K562 (cell line): ENCODE data around the gene PRPF38A. TPM values are rescaled to one million over a fixed set of nuclear protein-coding genes. Genes with fewer than 3 reads are reported as not detected.

ENCODE experiments used
- ARHGAP35 ChIP-seq: fragments of 450-650 bp; IDR thresholded peaks from 2 replicates; pipeline ENCODE4 v1.6.1; 2018; ENCODE audit not compliant: partially characterized antibody
- BRF2 ChIP-seq: IDR thresholded peaks from 3 replicates; pipeline ENCODE4 v1.6.1; 2011; ENCODE audit warnings: borderline replicate concordance, mild to moderate bottlenecking; ENCODE audit not compliant: insufficient read length, insufficient read depth
- COPS2 ChIP-seq: fragments of 450-650 bp; conservative IDR thresholded peaks from 2 replicates; pipeline ENCODE4 v1.6.1; 2016; ENCODE audit warnings: mild to moderate bottlenecking, moderate library complexity
- CREB3 ChIP-seq: fragments of 450-650 bp; conservative IDR thresholded peaks from 2 replicates; pipeline ENCODE4 v1.6.1; 2016; ENCODE audit warnings: missing genetic modification characterization, low read depth, mild to moderate bottlenecking, missing compliant biosample characterization, moderate library complexity
- ETS2 ChIP-seq: IDR thresholded peaks from 2 replicates; pipeline ENCODE4 v1.6.1; 2016; ENCODE audit warnings: borderline replicate concordance, missing genetic modification characterization, mild to moderate bottlenecking, moderate library complexity, missing compliant biosample characterization; ENCODE audit not compliant: poor library complexity, severe bottlenecking
- FOS ChIP-seq: IDR thresholded peaks from 3 replicates; pipeline ENCODE4 v1.6.1; 2011; ENCODE audit not compliant: insufficient read length; ENCODE audit errors: extremely low read depth
- FOXP4 ChIP-seq: sonication (generic); formaldehyde crosslinking; IDR thresholded peaks from 2 replicates; pipeline ENCODE4 v1.8.0; 2022; ENCODE audit warnings: mild to moderate bottlenecking, missing genetic modification reagents, borderline replicate concordance
- GTF2A2 ChIP-seq: IDR thresholded peaks from 2 replicates; pipeline ENCODE4 v1.6.1; 2016; ENCODE audit warnings: mild to moderate bottlenecking, missing genetic modification characterization, missing compliant biosample characterization
- HCFC1 ChIP-seq: IDR thresholded peaks from 2 replicates; pipeline ENCODE4 v1.6.1; 2012; ENCODE audit warnings: low read depth, low read length, improper control_type of control experiment
- HNRNPH1 ChIP-seq: fragments of 200-400 bp; formaldehyde crosslinking; optimal IDR thresholded peaks from 2 replicates; pipeline ENCODE3; 2017; ENCODE audit warnings: low read depth, mild to moderate bottlenecking, low read length, moderate library complexity
- KHSRP ChIP-seq: fragments of 450-650 bp; IDR thresholded peaks from 2 replicates; pipeline ENCODE4 v1.6.1; 2017
- MAX ChIP-seq: sonication (generic); formaldehyde crosslinking; IDR thresholded peaks from 2 replicates; pipeline ENCODE4 v1.9.0; 2022; ENCODE audit warnings: mild to moderate bottlenecking, missing genetic modification reagents
- MED1 ChIP-seq: sonication (generic); formaldehyde crosslinking; IDR thresholded peaks from 2 replicates; pipeline ENCODE4 v1.8.1; 2023; ENCODE audit warnings: missing genetic modification reagents, borderline replicate concordance
- SP2 ChIP-seq: IDR thresholded peaks from 2 replicates; pipeline ENCODE4 v1.6.1; 2011; ENCODE audit warnings: mild to moderate bottlenecking, low read depth, low read length, moderate library complexity; ENCODE audit not compliant: poor library complexity, severe bottlenecking; ENCODE audit errors: extremely low read depth
- TOE1 ChIP-seq, 2 experiments: fragments of 450-650 bp in 1 of 2; sonication (generic) in 1 of 2; formaldehyde crosslinking in 1 of 2; IDR thresholded peaks; 2 replicates each; pipeline versions ENCODE4 v1.7.1 to v1.8.0; 2016 to 2022; ENCODE audit warnings: borderline replicate concordance in 2 of 2, mild to moderate bottlenecking in 2 of 2, antibody characterized with exemption in 1 of 2, inconsistent platforms in 1 of 2, low read depth in 1 of 2, missing genetic modification reagents in 1 of 2, moderate library complexity in 1 of 2
- TSHZ1 ChIP-seq: fragments of 250-450 bp; sonication (Bioruptor Pico); IDR thresholded peaks from 2 replicates; pipeline ENCODE4 v1.4.0; 2020; ENCODE audit warnings: mild to moderate bottlenecking, moderate library complexity
- XRCC3 ChIP-seq: fragments of 450-650 bp; IDR thresholded peaks from 2 replicates; pipeline ENCODE4 v1.6.1; 2017; ENCODE audit warnings: mild to moderate bottlenecking, moderate library complexity
- ZNF436 ChIP-seq: fragments of 250-450, 450-650 bp; sonication (Bioruptor Pico); formaldehyde crosslinking; IDR thresholded peaks from 2 replicates; pipeline ENCODE4 v1.7.0; 2020; ENCODE audit warnings: mild to moderate bottlenecking
- ZNF57 ChIP-seq: fragments of 450-650 bp; formaldehyde crosslinking; IDR thresholded peaks from 2 replicates; pipeline ENCODE4 v1.4.0; 2020; ENCODE audit warnings: mild to moderate bottlenecking, moderate library complexity
- polyA plus RNA-seq, 8 experiments: library from polyadenylated mRNA; depleted of rRNA in 4 of 8; stranded (reverse) in 5 of 8; unstranded in 3 of 8; fragments of >200 nt; fragmentation: Nextera tagmentation in 2 of 8; fragmentation: Illumina TruSeq in 1 of 8; extraction: Ambion mirVana in 2 of 8; extraction: Trizol in 1 of 8; gene quantifications; 2 replicates each; pipeline versions ENCODE4 v1.2.1 to v1.2.3, GENCODE V29; 2011 to 2014; ENCODE audit warnings: inconsistent platforms in 1 of 8, missing spikeins in 1 of 8
- total RNA-seq, 7 experiments: library from RNA; depleted of rRNA in 6 of 7; stranded (reverse); fragments of >200 nt in 6 of 7; fragmentation: Illumina TruSeq in 2 of 7; extraction: Trizol in 2 of 7; gene quantifications; 2 replicates each; pipeline versions ENCODE4 v1.2.1 to v1.2.3, GENCODE V29; 2011 to 2021; ENCODE audit warnings: low replicate concordance in 1 of 7

Gene PRPF38A
- total and polyA plus RNA-seq, 9 of the 15 experiments (the other 6 are each of a cell fraction or from before 2014, with no cell fraction given): 53.6 to 198 (median 89.2) TPM

GRCh38 chr1:52403566-52404115 lies 761 bp upstream of the PRPF38A start (continued):
- TF ChIP-seq TSHZ1 (CRISPR knock-in tag): no peak
- no peak for TF ChIP-seq COPS2
- no peak for TF ChIP-seq HNRNPH1
- TF ChIP-seq MED1 (CRISPR knock-in tag): no peak
- TF ChIP-seq ZNF436 (CRISPR knock-in tag): no peak
- no peak for TF ChIP-seq KHSRP
- TF ChIP-seq TOE1 (IDR thresholded peaks at IDR 0.05; ENCODE audit: borderline replicate concordance): no peak
- peak; percentile 86; the same call in 1 of the 2 replicates for TF ChIP-seq TOE1 (CRISPR knock-in tag; IDR thresholded peaks at IDR 0.05; ENCODE audit: borderline replicate concordance, low read depth)
- no peak for TF ChIP-seq FOS
- no peak for TF ChIP-seq SP2
- TF ChIP-seq ETS2: no peak
- TF ChIP-seq CREB3 (tag): no peak
- no peak for TF ChIP-seq MAX (CRISPR knock-in tag)
- TF ChIP-seq ARHGAP35: no peak
- TF ChIP-seq XRCC3: no peak
- TF ChIP-seq ZNF57 (CRISPR knock-in tag): no peak
- TF ChIP-seq HCFC1: peak; percentile 44; the same call in 1 of the 2 replicates
- no peak for TF ChIP-seq BRF2
- TF ChIP-seq FOXP4 (CRISPR knock-in tag): 0 out of 2 replicates have a peak, but pooled peaks have one; percentile 39
- TF ChIP-seq GTF2A2 (tag): no peak
